Endothelial cell (in vitro differentiated cells): ENCODE measurements around the gene SMIM36. TPM values are rescaled to one million over a fixed set of nuclear protein-coding genes. Genes with fewer than 3 reads are reported as not detected.
"Not testable (repeated sequence)": the region's sequence is repeated elsewhere in the genome, so short reads cannot be mapped to it uniquely, and the experiment has no call there.

Experiments used
- DNase-seq: peaks from one replicate; pipeline ENCODE4 v3.0.0; 2021; ENCODE audit warnings: low spot score
- H3K27ac Mint-ChIP-seq: one replicate; pipeline ENCODE4 v1.8.0; 2021; ENCODE audit warnings: mixed read lengths, inconsistent platforms; ENCODE audit not compliant: unreplicated experiment
- H3K27me3 Mint-ChIP-seq: one replicate; pipeline ENCODE4 v1.8.0; 2021; ENCODE audit warnings: mild to moderate bottlenecking, moderate library complexity, mixed read lengths, inconsistent platforms; ENCODE audit not compliant: unreplicated experiment
- H3K36me3 Mint-ChIP-seq: one replicate; pipeline ENCODE4 v1.8.0; 2021; ENCODE audit warnings: mild to moderate bottlenecking, low read depth, mixed read lengths, inconsistent platforms; ENCODE audit not compliant: unreplicated experiment
- H3K4me1 Mint-ChIP-seq: one replicate; pipeline ENCODE4 v1.8.0; 2021; ENCODE audit warnings: mild to moderate bottlenecking, mixed read lengths, inconsistent platforms; ENCODE audit not compliant: unreplicated experiment
- H3K4me3 Mint-ChIP-seq: one replicate; pipeline ENCODE4 v1.8.0; 2021; ENCODE audit warnings: mild to moderate bottlenecking, mixed read lengths, inconsistent platforms; ENCODE audit not compliant: unreplicated experiment
- H3K9me3 Mint-ChIP-seq: one replicate; pipeline ENCODE4 v1.8.0; 2021; ENCODE audit warnings: mixed read lengths, inconsistent platforms; ENCODE audit not compliant: unreplicated experiment
- CTCF ChIP-seq: fragments of 200-600 bp; sonication (generic); IDR thresholded peaks from one replicate; pipeline ENCODE4 v1.5.0; 2021; ENCODE audit warnings: antibody characterized with exemption; ENCODE audit not compliant: unreplicated experiment
- total RNA-seq: library from RNA; stranded (reverse); fragmentation: NEBNext Ultra II Directional; extraction: Animal tissue kit (Norgen Biotek cat#: 25700); gene quantifications from one replicate; pipeline ENCODE4 v1.2.1, GENCODE V29; 2021; ENCODE audit not compliant: unreplicated experiment

The SMIM36 gene
- total RNA-seq, 1 donor from 2014 or later = not detected

GRCh38 chr17:55521186-55521585 is 9.9 kb upstream of the SMIM36 start:
- H3K27ac Mint-ChIP-seq = no peak overlapping the region
- H3K27me3 Mint-ChIP-seq = no peaks in the 10 kb centered on the region
- no peak for TF ChIP-seq CTCF
- DNase-seq = no peak
- H3K36me3 Mint-ChIP-seq = no peaks in the 10 kb centered on the region
- no peaks in the 10 kb centered on the region for H3K4me1 Mint-ChIP-seq
- no peaks in the 10 kb centered on the region for H3K9me3 Mint-ChIP-seq
- H3K4me3 Mint-ChIP-seq = no peak overlapping the region

- no peak for DNase-seq
- H3K36me3 Mint-ChIP-seq = no peaks in the 10 kb centered on the region
- no peaks in the 10 kb centered on the region for H3K27me3 Mint-ChIP-seq
- H3K9me3 Mint-ChIP-seq = no peaks in the 10 kb centered on the region
- TF ChIP-seq CTCF = no peak
- H3K4me1 Mint-ChIP-seq = no peaks in the 10 kb centered on the region
- H3K27ac Mint-ChIP-seq = no peak overlapping the region
- no peak overlapping the region for H3K4me3 Mint-ChIP-seq
Observed at GRCh38 chr17:55520402-55520801, 9.2 kb upstream of the SMIM36 start.

GRCh38 chr17:55518510-55518909 is 7.3 kb upstream of the SMIM36 start:
- no peaks in the 10 kb centered on the region for H3K9me3 Mint-ChIP-seq
- no peak overlapping the region for H3K27ac Mint-ChIP-seq
- TF ChIP-seq CTCF = no peak
- H3K36me3 Mint-ChIP-seq = no peaks in the 10 kb centered on the region
- no peak overlapping the region for H3K4me3 Mint-ChIP-seq
- no peaks in the 10 kb centered on the region for H3K27me3 Mint-ChIP-seq
- H3K4me1 Mint-ChIP-seq = peaks cover 2% of the 10 kb centered on the region
- DNase-seq = no peak

- Mint-ChIP-seq H3K36me3 (no peaks in the 10 kb centered on the region), H3K27me3 (no peaks in the 10 kb centered on the region), H3K4me1 (peaks cover 11% of the 10 kb centered on the region), H3K27ac (no peak overlapping the region), H3K9me3 (no peaks in the 10 kb centered on the region), H3K4me3 (no peak overlapping the region)
- peak; percentile 98 for TF ChIP-seq CTCF
- peak; percentile 77 for DNase-seq
Observed at GRCh38 chr17:55513885-55514590, 2.8 kb upstream of the SMIM36 start.

GRCh38 chr17:55507669-55508068 is 3.6 kb downstream of the SMIM36 start:
- H3K9me3 Mint-ChIP-seq, DNase-seq, H3K4me1 Mint-ChIP-seq, H3K4me3 Mint-ChIP-seq, H3K36me3 Mint-ChIP-seq, H3K27ac Mint-ChIP-seq, H3K27me3 Mint-ChIP-seq: not testable (repeated sequence)

GRCh38 chr17:55501626-55502025 is 9.6 kb downstream of the SMIM36 start:
- H3K9me3 Mint-ChIP-seq, H3K27me3 Mint-ChIP-seq, H3K36me3 Mint-ChIP-seq, H3K4me3 Mint-ChIP-seq, DNase-seq, H3K4me1 Mint-ChIP-seq, H3K27ac Mint-ChIP-seq: not testable (repeated sequence)
